Muscle layer of colon (tissue), 2 donors: ENCODE data around the gene SFT2D1.

Source experiments
- H3K27ac ChIP-seq: one replicate; pipeline ENCODE4 v1.7.0; 2013; ENCODE audit warnings: low read depth, mild to moderate bottlenecking, low read length, moderate library complexity
- H3K27me3 ChIP-seq, 2 donors: one replicate each; pipeline ENCODE4 v1.7.0; 2013; ENCODE audit warnings: low read length in 2 of 2, mild to moderate bottlenecking in 2 of 2; ENCODE audit not compliant: insufficient read depth in 2 of 2, control insufficient read depth in 1 of 2
- H3K36me3 ChIP-seq: one replicate; pipeline ENCODE4 v1.7.0; 2013; ENCODE audit warnings: mild to moderate bottlenecking, low read length; ENCODE audit not compliant: insufficient read depth
- H3K4me1 ChIP-seq: one replicate; pipeline ENCODE4 v1.7.0; 2013; ENCODE audit warnings: mild to moderate bottlenecking, low read length; ENCODE audit not compliant: insufficient read depth
- H3K4me3 ChIP-seq, 2 donors: one replicate each; pipeline ENCODE4 v1.7.0; 2013; ENCODE audit warnings: low read length in 2 of 2, low read depth in 1 of 2, mild to moderate bottlenecking in 1 of 2, moderate library complexity in 1 of 2
- H3K9ac ChIP-seq: one replicate; pipeline ENCODE4 v1.7.0; 2013; ENCODE audit warnings: low read length
- H3K9me3 ChIP-seq: one replicate; pipeline ENCODE4 v1.7.0; 2013; ENCODE audit warnings: mild to moderate bottlenecking, low read length
- donor health status: abdominal sarcoma.
- donor health status: Adenocarcinoma of cecum.

SFT2D1 gene

GRCh38 chr6:166301611-166302529, 40.5 kb downstream of the SFT2D1 start:
- Histone ChIP-seq H3K9ac (no peak overlapping the region), H3K36me3 (no peaks in the 10 kb centered on the region), H3K27ac (no peak overlapping the region), H3K9me3 (no peaks in the 10 kb centered on the region), H3K4me3 (no peak overlapping the region), H3K4me1 (no peaks in the 10 kb centered on the region), H3K27me3 (peaks cover 5 to 22% of the 10 kb centered on the region in 2 donors)

GRCh38 chr6:166300357-166300987, 41.9 kb downstream of the SFT2D1 start:
- Histone ChIP-seq H3K4me1 (no peaks in the 10 kb centered on the region), H3K9me3 (no peaks in the 10 kb centered on the region), H3K4me3 (no peak overlapping the region), H3K27me3 (peaks cover 5 to 13% of the 10 kb centered on the region in 2 donors), H3K9ac (no peak overlapping the region), H3K27ac (no peak overlapping the region), H3K36me3 (no peaks in the 10 kb centered on the region)

- Histone ChIP-seq H3K4me1 (no peaks in the 10 kb centered on the region), H3K4me3 (no peak overlapping the region), H3K9ac (no peak overlapping the region), H3K27me3 (peaks cover 4 to 5% of the 10 kb centered on the region in 2 donors), H3K27ac (no peak overlapping the region), H3K9me3 (no peaks in the 10 kb centered on the region), H3K36me3 (no peaks in the 10 kb centered on the region)
These were observed 44.7 kb downstream of the SFT2D1 start for GRCh38 chr6:166297606-166298005.

GRCh38 chr6:166296035-166296883, 46.1 kb downstream of the SFT2D1 start:
- Histone ChIP-seq H3K36me3 (no peaks in the 10 kb centered on the region), H3K9me3 (no peaks in the 10 kb centered on the region), H3K27me3 (peaks cover 0 to 4% of the 10 kb centered on the region in 2 donors), H3K4me1 (no peaks in the 10 kb centered on the region), H3K27ac (no peak overlapping the region), H3K4me3 (no peak overlapping the region), H3K9ac (no peak overlapping the region)

GRCh38 chr6:166293731-166294584, 48.4 kb downstream of the SFT2D1 start:
- H3K27ac ChIP-seq: no peak overlapping the region
- no peaks in the 10 kb centered on the region for H3K9me3 ChIP-seq
- H3K9ac ChIP-seq: no peak overlapping the region
- H3K4me1 ChIP-seq: no peaks in the 10 kb centered on the region
- no peaks in the 10 kb centered on the region for H3K36me3 ChIP-seq
- H3K4me3 ChIP-seq: no peak overlapping the region
- peaks cover 0 to 4% of the 10 kb centered on the region in 2 donors for H3K27me3 ChIP-seq

- no peak overlapping the region for H3K27ac ChIP-seq
- no peak overlapping the region for H3K4me3 ChIP-seq
- H3K4me1 ChIP-seq: no peaks in the 10 kb centered on the region
- no peak overlapping the region for H3K9ac ChIP-seq
- no peaks in the 10 kb centered on the region for H3K9me3 ChIP-seq
- peaks cover 0 to 4% of the 10 kb centered on the region in 2 donors for H3K27me3 ChIP-seq
- no peaks in the 10 kb centered on the region for H3K36me3 ChIP-seq
These were observed 52.9 kb downstream of the SFT2D1 start for GRCh38 chr6:166289207-166290060.

GRCh38 chr6:166286839-166287271, 55.5 kb downstream of the SFT2D1 start:
- Histone ChIP-seq H3K9ac (no peak overlapping the region), H3K27me3 (no peaks in the 10 kb centered on the region), H3K36me3 (no peaks in the 10 kb centered on the region), H3K27ac (no peak overlapping the region), H3K4me1 (no peaks in the 10 kb centered on the region), H3K4me3 (no peak overlapping the region), H3K9me3 (no peaks in the 10 kb centered on the region)

- Histone ChIP-seq H3K4me1 (no peaks in the 10 kb centered on the region), H3K9ac (no peak overlapping the region), H3K27me3 (no peaks in the 10 kb centered on the region), H3K9me3 (no peaks in the 10 kb centered on the region), H3K27ac (no peak overlapping the region), H3K4me3 (no peak overlapping the region), H3K36me3 (no peaks in the 10 kb centered on the region)
These were observed 57.1 kb downstream of the SFT2D1 start for GRCh38 chr6:166285233-166285632.

- Histone ChIP-seq H3K27ac (no peak overlapping the region), H3K4me3 (no peak overlapping the region), H3K4me1 (no peaks in the 10 kb centered on the region), H3K36me3 (no peaks in the 10 kb centered on the region), H3K9ac (no peak overlapping the region), H3K27me3 (no peaks in the 10 kb centered on the region), H3K9me3 (no peaks in the 10 kb centered on the region)
These were observed 57.7 kb downstream of the SFT2D1 start for GRCh38 chr6:166284640-166285039.

- H3K36me3 ChIP-seq: no peaks in the 10 kb centered on the region
- peaks cover 2% of the 10 kb centered on the region for H3K4me1 ChIP-seq
- no peaks in the 10 kb centered on the region for H3K9me3 ChIP-seq
- no peak overlapping the region for H3K9ac ChIP-seq
- no peak overlapping the region for H3K4me3 ChIP-seq
- H3K27me3 ChIP-seq: no peaks in the 10 kb centered on the region
- H3K27ac ChIP-seq: no peak overlapping the region
These were observed 59.8 kb downstream of the SFT2D1 start for GRCh38 chr6:166282394-166283032.
